ENCODE data around the gene TCF7. TPM values are rescaled to one million over a fixed set of nuclear protein-coding genes. Genes with fewer than 3 reads are reported as not detected.

TCF7 gene
- total and polyA plus RNA-seq, 2 of the 13 experiments (the other 11 are each of a cell fraction or from before 2014, with no cell fraction given): 6.3 to 6.8 TPM

- Histone ChIP-seq H3K9ac (ENCODE audit: insufficient read depth, low read depth, low read length) (no peak overlapping the region), H2AFZ (ENCODE audit: low read length) (no peak overlapping the region), H3K4me2 (ENCODE audit: low read depth, low read length) (peak overlapping the region; percentile 89), H4K20me1 (ENCODE audit: insufficient read depth, low read length) (no peaks in the 10 kb centered on the region), H3K4me3 (replicated peaks in 1 of 3; ENCODE audit: insufficient read depth in 1 of 3, low read depth in 2 of 3, low read length in 3 of 3) (no peak overlapping the region), H3K79me2 (ENCODE audit: insufficient read depth, low read length) (no peaks in the 10 kb centered on the region), H3K36me3 (replicated peaks in 1 of 2; ENCODE audit: control insufficient read depth in 1 of 2, insufficient read depth in 2 of 2, low read length in 2 of 2) (no peaks in the 10 kb centered on the region), H3K4me1 (ENCODE audit: insufficient read depth, low read length) (peaks cover 94% of the 10 kb centered on the region), H3K27ac (ENCODE audit: extremely low read length, insufficient read depth, low read length) (no peak overlapping the region), H3K9me3 (ENCODE audit: low read length) (no peaks in the 10 kb centered on the region), H3K27me3 (ENCODE audit: control insufficient read depth in 1 of 2, insufficient read depth in 2 of 2, low read length in 2 of 2) (peaks cover 0 to 1% of the 10 kb centered on the region in 2 experiments; a peak in 1 of 5 replicates)
- ATAC-seq (no peak), DNase-seq (ENCODE audit: low spot score) (no peak), FAIRE-seq (no peak)
- 80% methylated on average over 4 of the region's 10 CpGs for WGBS (ENCODE audit: low lambda C conversion rate)
- ChIA-PET CTCF (ENCODE audit: low intra/inter-chr PET ratio, low total read pairs) (interaction anchor here (1.7 to 2.3 kb wide), 2 partner anchors 40 to 61 kb away, joined by 4 to 12 read pairs; no protein-coding TSS in a partner anchor), POLR2A (interaction anchor here (1.1 to 5.0 kb wide), 19 partner anchors 9 to 130 kb away, joined by 3 to 70 read pairs (median 18); partner anchors contain the start of genes TCF7 and VDAC1)
- BruUV-seq (replicated peaks): no TSS peak
- in situ Hi-C loops (cut with HindIII; ENCODE audit: extremely low pct_ligation_motif_present, low pct_unique_long_range_greater_than_20kb) (no loop called here), intact Hi-C loops (cut with micrococcal nuclease; ENCODE audit: unreplicated experiment) (no loop called here)
- TF ChIP-seq ZNF839 (CRISPR knock-in tag; IDR thresholded peaks at IDR 0.05; ENCODE audit: borderline replicate concordance) (no peak), ZNF788 (CRISPR knock-in tag; IDR thresholded peaks at IDR 0.05; ENCODE audit: borderline replicate concordance) (no peak), ZC3H13 (CRISPR knock-in tag; IDR thresholded peaks at IDR 0.05) (no peak), CERS6 (CRISPR knock-in tag; IDR thresholded peaks at IDR 0.05) (no peak), ATF7 (IDR thresholded peaks at IDR 0.05) (no peak), ATF7 (CRISPR knock-in tag; IDR thresholded peaks at IDR 0.05) (no peak), XRCC5 (optimal IDR thresholded peaks at IDR 0.05; ENCODE audit: low read length) (peak; percentile 14), ARNT2 (CRISPR knock-in tag; IDR thresholded peaks at IDR 0.05; ENCODE audit: low read depth) (no peak), ZNF615 (CRISPR knock-in tag; IDR thresholded peaks at IDR 0.05; ENCODE audit: borderline replicate concordance) (no peak), SNAI1 (CRISPR knock-in tag; IDR thresholded peaks at IDR 0.05; ENCODE audit: borderline replicate concordance) (no peak), ZBTB33 (CRISPR knock-in tag; IDR thresholded peaks at IDR 0.05) (0 out of 2 replicates have a peak, but pooled peaks have one; percentile 39), ZNF703 (CRISPR knock-in tag; IDR thresholded peaks at IDR 0.05; ENCODE audit: borderline replicate concordance) (no peak), ATF7-NPFF (CRISPR knock-in tag; IDR thresholded peaks at IDR 0.05; ENCODE audit: low read depth) (no peak), SP140L (CRISPR knock-in tag; IDR thresholded peaks at IDR 0.05; ENCODE audit: borderline replicate concordance) (no peak)
- TF ChIP-seq, protein P1, sequence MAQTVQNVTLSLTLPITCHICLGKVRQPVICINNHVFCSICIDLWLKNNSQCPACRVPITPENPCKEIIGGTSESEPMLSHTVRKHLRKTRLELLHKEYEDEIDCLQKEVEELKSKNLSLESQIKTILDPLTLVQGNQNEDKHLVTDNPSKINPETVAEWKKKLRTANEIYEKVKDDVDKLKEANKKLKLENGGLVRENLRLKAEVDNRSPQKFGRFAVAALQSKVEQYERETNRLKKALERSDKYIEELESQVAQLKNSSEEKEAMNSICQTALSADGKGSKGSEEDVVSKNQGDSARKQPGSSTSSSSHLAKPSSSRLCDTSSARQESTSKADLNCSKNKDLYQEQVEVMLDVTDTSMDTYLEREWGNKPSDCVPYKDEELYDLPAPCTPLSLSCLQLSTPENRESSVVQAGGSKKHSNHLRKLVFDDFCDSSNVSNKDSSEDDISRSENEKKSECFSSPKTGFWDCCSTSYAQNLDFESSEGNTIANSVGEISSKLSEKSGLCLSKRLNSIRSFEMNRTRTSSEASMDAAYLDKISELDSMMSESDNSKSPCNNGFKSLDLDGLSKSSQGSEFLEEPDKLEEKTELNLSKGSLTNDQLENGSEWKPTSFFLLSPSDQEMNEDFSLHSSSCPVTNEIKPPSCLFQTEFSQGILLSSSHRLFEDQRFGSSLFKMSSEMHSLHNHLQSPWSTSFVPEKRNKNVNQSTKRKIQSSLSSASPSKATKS (CRISPR knock-in tag; IDR thresholded peaks at IDR 0.05): no peak
- TF ChIP-seq, protein P2, sequence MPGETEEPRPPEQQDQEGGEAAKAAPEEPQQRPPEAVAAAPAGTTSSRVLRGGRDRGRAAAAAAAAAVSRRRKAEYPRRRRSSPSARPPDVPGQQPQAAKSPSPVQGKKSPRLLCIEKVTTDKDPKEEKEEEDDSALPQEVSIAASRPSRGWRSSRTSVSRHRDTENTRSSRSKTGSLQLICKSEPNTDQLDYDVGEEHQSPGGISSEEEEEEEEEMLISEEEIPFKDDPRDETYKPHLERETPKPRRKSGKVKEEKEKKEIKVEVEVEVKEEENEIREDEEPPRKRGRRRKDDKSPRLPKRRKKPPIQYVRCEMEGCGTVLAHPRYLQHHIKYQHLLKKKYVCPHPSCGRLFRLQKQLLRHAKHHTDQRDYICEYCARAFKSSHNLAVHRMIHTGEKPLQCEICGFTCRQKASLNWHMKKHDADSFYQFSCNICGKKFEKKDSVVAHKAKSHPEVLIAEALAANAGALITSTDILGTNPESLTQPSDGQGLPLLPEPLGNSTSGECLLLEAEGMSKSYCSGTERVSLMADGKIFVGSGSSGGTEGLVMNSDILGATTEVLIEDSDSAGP (CRISPR knock-in tag; IDR thresholded peaks at IDR 0.05; ENCODE audit: borderline replicate concordance): no peak
Observed at GRCh38 chr5:134100283-134101091, 14.0 kb upstream of the TCF7 start.

Data from HepG2 (cell line).